Measurements from ENCODE around the gene SLC25A47.

SLC25A47 gene

DNA sequence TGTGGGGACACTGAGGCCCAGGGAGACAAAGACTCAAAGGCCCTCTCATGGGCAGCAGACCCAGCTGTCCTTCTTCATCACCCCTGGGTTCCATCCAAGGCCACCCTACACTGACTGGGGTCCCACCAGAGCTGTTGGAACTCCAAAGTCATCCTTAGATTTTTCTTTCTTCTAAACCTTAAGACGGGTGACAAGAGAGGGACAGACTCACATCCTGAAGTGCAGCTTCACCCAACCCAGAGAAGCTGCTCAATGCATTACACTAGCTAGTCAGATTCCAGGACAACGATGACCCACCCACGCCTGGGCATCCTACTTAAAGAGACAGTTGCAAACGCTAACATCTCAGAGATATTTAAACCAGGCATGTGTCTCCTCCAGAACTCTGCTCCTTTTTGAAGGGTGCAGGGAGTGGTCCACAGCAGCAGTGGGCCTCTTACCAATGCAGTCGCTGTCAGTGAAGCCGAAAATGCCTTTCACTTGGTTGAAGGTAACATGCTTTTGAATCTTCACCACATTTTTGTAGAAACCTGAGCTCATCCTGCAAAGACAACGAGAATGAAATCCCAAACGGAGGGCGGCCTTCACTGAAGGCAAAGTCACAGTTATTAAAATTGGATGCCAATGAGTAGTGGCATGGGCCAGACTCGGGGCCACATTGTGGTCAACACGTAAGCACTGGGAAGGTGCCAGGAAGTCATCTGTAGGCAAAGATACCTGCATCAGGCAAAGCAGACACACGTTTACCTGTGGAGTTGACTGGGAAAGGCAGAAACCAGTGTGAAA, 23.4 kb downstream of the SLC25A47 start:
- no peak for DNase-seq (ENCODE audit: low read depth, low spot score)

DNA sequence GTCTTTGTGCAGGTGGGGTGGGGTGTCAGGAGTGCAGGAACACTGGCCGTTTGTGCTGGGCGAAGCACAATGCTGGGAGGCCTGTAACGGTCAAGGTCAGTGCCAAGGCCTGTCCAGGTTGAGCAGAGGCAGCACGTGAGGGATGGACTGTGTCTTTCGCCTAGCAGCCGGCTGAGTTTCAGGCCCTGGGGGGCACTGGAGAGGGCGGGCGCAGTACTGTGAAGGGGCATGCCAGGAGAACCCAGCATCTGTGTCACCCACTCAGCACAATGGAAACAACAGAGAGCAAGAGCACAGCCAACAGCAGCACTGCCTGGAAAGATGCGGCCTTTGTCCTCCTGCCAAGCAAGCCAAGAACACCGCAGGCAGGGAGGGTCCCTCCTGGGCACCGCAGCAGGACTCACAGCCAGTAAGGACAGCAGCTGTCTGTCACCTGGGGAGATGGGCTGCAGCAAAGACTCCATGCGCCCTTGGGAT, 25.2 kb downstream of the SLC25A47 start:
- DNase-seq (ENCODE audit: low read depth, low spot score) = no peak

DNA sequence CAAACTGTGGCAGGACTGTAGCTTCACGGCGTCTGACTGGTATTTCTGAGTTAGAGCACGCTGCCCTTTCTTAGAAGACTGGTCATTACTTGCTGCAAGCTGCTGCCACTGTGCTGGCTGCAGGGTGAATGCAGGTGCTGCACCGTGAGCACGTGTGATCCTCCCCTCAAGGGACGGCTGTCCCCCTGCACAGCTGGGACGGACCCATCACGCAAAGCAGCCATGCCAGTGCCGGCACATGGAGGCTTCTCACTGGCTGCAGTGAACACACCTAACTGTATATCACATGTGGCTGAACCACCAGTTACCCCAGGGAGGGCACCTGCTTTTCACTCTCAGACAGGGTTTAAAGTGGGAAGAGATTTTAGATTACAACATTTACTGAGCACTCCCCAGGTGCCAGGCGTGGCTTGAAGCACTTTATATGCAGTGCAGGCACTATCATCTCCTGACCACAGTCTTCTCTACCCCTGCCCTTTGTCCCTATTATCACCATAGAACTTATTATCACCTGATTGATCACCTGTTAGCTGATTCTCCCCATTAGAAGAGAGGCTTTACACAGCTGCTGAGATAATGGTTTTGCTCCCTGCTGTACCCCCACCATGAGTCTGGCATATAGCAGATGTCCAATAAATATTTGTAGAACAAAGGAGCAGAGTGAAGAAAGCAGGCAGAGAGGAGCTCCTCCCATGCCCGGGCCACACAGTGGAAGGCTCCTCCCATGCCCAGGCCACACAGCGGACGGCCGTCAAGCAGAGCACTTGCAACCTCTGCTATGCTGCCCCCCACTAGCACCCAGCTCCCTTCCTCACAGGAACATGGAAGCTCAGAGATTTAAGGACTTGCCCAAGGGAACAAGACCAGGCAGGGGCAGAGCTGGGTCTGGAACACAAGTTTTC, 25.9 kb downstream of the SLC25A47 start:
- DNase-seq (ENCODE audit: low read depth, low spot score) = no peak

DNA sequence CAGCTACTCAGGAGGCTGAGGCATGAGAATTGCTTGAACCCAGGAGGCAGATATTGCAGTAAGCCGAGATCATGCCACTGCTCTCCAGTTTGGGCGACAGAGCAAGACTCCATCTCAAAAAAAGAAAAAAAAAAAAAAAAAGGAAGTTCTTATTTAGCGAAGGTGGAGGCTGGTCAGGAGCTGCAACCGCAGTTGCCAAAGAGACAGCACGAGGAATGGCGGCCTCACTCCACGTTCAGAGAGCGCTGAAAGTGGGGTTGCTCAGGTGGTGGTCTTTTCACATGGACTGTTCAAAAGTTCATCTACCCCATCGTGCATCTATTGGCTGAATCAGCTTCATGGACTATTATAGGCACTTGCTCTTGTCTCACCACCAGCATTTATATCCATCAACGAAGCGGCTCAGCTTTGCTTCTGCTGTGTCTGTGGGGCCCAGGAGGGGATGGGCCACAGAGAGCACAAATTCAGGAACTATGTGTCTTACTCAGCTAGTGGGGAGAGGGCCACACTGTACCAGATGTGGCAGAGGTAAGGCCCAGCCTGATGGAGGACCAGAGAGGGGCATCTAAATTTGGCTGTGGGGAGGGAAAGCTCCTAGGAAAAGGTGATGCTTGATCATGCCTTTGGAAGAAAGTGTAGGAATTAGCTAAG, 27.3 kb downstream of the SLC25A47 start:
- no peak for DNase-seq (ENCODE audit: low read depth, low spot score)

DNA sequence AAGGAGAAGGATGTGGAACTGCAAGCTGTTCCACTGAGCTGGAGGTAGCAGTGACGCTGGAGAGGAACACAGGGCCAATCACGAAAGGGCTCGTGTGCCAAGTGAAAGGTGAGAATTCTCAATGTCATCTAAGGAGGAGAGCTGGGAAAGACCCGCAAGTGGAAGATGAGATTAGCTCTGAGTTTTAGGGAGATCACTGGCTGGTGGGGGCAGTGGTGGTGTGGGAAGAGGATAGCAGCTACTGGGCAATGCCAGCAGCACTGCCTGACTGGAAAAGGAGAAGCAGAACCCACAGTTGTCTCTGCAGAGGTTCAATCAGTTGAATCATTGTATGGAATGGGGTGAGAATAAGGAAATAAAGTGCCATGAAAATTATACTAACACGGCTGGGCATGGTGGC, 27.8 kb downstream of the SLC25A47 start:
- DNase-seq (ENCODE audit: low read depth, low spot score) = no peak

DNA sequence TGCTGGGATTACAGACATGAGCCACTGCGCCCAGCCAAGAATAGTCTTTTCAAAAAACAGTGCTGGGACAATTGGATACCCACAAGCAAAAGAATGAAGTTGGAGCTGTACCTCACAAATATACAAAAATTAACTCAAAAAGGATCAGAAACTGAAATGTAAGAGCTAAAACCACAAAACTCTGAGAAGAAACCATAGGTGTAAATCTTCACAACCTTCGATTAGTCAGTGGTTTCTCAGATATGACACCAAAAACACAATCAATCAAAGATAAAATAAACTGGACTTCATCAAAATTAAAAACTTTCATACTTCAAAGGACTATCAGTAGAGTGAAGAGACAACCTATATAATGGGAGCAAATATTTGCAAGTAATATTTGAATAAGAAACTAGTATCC, 35.3 kb downstream of the SLC25A47 start:
- no peak for DNase-seq (ENCODE audit: low read depth, low spot score)

DNA sequence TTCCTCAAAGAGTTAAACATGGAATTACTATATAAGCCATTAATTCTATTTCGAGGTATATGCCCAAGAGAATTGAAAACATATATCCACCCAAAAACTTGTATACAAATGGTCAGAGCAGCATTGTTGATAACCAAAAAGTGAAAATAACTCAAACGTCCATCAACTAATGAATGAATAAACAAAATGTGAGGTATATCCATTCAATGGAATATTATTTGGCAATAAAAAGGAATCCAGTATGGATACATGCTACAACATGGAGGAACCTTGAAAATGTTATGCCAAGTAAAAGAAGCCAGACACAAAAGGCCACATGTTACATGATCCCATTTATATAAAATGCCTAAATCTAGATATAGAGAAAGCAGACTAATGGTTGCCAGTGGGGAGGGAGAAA, 36.0 kb downstream of the SLC25A47 start:
- DNase-seq (ENCODE audit: low read depth, low spot score) = no peak

DNA sequence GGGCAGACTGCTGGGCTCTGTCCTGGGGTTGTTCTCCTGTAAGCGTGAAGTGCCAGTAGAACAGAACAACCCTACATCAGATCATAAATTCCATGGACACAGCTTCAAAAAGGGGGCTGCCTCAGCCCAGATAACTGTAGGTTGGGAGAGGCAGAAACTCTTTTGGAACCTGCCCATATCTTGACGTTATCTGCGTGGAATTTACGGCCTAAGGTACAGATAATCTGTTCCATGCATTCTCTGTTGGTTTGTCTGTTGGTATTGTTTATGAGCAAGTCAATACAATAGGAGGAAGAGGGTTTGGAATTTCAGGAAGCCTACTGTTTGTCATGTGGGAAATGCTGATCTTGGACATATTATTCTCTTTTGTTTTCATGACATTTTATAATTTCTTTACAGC, 36.7 kb downstream of the SLC25A47 start:
- no peak for DNase-seq (ENCODE audit: low read depth, low spot score)

DNA sequence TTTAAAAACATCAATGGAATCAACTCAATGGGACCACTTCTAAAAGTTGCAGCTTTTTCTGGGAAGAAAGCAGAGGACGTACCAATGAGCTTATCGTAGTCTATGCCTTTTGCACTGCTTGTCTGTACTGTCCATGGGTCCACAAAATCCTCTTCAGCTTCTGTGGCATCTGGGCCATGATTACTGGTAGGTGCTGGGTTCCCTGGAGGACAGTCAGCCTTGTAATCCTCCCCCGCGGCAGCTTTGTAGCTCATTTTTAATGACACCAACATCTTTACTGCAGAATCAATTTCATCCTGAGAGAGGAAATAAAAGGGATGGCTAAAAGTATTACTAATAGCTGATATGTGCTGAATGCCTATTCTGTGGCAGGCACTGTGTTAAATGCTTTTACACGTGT, 38.5 kb downstream of the SLC25A47 start:
- no peak for DNase-seq (ENCODE audit: low read depth, low spot score)

DNA sequence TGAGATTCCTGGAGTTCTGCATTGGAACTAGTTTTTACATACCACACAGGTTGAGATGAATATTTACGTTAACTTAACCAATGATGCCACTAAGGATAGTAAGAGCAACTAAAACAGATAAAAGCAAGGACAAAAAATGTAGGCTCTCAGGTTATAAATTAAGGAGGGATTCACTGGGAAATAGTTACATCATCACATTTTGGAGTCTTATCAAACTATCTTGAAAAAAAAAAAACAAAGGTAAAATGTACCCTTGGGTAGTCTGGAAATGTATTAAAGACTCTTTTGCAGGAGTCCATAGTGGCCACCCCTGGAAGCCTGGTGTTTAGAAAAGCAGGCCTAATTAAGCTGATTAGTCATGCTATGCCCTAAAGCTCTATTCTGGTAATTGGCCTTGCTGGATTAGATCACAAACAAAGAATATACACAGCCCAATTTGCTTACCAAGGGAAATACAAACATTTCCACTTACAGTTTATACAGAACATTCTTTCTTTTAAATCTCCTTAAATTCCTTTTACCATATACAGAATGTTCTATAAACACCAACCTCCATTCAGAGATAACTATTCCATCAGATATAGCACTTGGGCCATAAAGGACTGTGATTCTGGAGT, 39.3 kb downstream of the SLC25A47 start:
- DNase-seq (ENCODE audit: low read depth, low spot score) = no peak

DNA sequence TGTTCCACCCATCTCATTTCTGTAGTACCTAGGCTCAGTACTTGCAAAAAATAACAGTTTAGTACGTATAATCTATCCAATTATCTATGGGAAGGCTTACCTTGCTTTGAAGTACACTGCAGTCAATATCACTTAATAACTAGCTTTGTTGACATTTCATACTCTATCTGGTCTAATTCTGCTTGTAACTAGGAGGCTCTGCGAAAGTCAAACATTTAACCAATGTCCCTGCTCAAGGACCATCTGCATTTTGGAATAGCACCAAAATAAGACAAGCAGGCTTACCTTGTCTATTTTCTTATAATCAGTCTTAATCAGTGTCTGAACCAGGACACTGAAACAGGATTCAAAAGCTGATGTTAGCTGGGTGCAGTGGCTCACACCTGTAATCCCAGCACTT, 39.9 kb downstream of the SLC25A47 start:
- no peak for DNase-seq (ENCODE audit: low read depth, low spot score)

DNA sequence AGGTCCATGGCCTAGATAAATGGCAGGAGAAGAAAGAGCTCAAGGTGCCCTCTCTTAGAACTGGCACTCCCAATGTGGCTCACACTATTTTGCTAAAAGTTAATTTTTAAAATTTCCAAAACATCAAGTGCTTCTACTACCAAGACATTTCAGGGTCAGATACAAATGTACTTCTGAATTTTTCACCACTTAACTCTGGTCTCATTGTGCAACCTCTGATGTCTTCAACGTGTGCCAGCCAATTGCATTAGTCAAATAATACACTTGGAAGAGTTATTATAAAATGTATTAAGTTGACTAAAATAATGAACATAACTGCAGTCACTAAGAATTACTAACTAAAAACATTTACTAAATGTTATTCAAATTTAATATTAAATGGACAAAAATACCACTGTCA, 41.3 kb downstream of the SLC25A47 start:
- no peak for DNase-seq (ENCODE audit: low read depth, low spot score)

DNA sequence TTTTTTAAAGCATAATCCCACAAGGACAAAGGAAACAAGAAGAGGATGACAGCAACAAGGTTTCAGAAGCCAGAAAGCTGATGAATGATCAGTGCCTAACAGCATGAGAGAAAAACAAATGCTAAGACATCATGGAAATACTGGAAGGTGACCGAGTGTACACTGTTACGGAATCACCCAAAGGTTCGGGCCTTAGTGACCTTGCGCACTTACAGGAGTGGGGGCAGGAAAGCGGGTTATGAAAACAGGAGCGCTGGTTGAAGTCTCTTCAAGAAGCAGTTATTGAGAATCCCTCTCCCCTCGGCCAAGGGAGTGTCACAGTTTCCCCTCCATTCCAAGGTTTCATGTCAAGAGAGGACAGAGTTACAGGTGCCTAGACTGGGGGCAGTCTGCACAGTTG, 42.6 kb downstream of the SLC25A47 start:
- no peak for DNase-seq (ENCODE audit: low read depth, low spot score)

DNA sequence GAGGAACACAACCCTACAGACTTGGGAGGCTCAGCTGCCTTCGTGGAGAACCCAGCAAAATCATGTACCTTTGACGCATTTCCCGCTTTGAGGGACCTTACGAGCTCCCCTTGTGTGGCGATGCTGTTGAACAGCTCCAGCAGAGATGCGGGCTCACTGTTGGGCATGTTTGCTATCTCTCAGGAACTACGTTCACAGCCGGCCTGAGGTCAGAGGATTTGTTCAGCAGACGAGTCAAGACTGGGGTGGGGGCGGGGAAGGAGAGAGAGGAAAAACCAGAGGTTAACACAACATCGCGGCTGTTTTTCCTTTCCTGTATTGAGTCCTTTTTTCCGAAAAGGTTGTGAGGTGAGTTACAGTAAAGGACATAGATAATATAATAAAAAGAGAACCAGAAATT, 45.9 kb downstream of the SLC25A47 start:
- no peak for DNase-seq (ENCODE audit: low read depth, low spot score)

DNA sequence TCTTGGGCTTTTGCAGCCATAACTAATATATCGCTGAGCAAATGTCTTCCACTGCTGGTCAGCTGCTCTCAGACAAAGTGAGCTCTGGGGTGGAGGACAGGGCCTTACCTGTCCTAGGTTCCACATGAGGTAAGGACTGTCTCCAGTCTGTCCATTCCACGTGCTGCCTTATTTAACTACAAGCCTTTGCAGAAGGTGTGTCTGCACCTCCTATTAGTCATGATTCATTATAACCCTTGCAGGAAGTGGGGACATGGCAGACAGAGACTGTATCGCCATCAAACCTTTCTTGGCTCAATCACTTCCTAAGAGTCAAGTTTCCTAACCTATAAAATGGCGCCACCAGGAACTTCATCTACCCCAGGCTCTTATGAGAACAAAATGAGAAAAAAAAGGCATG, 46.9 kb downstream of the SLC25A47 start:
- no peak for DNase-seq (ENCODE audit: low read depth, low spot score)

DNA sequence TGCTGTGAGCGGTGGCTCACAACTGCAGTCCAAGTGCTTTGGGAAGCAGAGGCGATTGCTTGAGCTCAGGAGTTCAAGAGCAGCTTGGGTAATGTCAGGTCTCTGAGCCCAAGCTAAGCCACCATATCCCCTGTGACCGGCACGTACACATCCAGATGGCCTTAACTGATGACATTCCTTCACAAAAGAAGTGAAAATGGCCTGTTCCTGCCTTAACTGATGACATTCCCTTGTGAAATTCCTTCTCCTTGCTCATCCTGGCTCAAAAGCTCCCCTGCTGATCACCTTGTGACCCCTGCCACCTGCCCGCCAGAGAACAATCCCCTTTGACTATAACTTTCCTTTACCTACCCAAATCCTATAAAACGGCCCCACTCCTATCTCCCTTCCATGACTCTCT, 48.6 kb downstream of the SLC25A47 start:
- no peak for DNase-seq (ENCODE audit: low read depth, low spot score)

DNA sequence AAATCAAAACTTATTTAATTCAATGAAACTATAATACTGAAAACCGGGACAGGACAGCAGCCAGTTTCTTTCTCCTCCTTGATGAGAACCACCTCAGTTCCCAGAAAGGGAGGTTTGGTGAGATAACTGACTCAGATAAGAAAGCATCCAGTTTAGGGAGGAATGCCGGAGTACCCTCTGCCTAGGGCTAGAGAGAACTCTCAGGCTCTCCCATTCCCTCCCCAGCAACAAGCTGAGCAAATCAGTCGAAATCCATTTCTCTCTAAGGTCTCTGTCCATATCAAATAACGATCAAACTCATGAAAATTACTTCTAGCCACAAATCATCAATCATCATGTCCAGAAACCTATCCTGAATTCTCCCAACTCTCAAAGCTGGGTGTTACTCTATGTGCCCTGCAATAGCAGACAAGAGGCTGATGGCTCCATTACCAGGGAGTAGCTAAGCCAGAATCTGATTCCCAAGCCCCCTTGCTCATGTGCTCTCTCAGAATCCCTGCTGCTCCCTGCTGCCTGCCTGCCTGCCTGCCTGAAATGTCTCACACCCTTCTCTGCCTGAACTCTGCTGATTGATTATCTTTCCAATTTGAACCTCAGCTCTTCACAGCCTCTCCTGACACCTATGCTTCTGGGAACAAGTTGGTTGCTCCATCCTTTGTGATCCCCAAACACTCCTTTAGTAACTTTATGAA, 49.4 kb downstream of the SLC25A47 start:
- no peak for DNase-seq (ENCODE audit: low read depth, low spot score)

DNA sequence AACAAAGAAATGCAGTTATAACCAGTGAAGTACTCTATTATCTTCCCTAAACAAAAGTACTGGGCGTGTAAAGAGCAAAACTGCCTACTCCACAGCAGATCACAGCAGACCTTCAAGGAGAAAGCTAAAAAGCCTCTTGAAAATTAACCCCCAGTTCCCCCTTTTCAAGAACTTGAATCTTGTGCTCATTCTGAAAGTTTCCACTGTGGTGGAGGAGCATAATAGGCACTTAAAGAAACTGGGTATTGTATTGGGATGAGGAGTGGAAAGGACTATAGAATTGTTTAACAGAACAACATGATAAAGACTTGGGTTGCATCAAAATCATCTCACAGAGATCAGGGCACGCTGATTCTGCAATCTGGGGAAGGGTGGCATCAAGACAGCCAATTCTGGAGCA, 51.1 kb downstream of the SLC25A47 start:
- no peak for DNase-seq (ENCODE audit: low read depth, low spot score)

DNA sequence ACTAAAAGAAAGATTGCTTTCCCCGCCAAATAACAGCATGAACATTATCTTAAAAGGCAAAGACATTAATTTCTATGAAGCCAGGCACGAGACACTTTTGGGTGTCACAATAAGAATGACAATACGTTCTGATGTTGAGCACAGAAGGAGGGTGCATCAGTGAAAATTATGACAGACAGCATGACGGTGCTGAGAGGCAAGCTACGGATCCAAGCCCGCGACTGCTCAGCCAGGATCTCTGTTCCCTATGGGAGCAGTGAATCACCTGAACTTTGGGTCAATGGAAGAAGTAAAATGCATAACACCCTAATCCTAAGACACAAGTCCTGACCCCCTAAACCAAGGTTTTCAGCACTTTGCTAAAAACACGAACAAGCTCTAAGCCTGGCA, 51.7 kb downstream of the SLC25A47 start:
- no peak for DNase-seq (ENCODE audit: low read depth, low spot score)

DNA sequence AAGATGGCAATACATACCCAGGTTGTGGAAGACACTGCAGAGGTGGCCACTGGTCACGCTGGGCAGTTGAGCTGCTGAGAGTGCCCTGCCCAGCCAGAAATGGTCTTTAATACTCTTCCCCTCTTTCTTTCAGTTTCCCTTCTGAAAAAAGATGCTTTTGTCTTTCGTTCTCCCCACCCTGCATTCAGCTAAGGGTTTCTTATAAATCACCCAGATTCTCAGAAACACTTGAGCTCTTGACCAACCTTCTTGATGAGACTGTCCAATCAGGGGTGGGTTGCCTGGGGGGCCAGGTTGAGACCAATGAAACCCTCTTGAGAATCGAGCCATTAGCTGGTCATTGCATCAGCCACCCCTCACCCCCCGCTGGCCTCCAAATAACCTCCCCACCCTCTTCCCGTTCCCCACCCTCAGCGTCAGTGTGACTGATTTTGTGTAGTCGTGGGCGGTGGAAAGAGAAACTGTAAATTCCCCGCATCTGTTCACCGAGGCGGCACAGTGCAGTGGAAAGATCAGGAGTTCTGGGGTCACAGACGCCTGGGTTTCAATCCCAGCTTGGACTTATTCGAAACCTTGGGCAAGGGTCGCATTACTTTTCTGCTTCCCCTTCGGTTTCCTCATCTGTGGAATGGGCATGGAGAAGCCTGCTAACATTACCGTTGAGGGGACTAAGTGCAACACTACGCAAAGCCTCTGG, 52.3 kb downstream of the SLC25A47 start:
- DNase-seq (ENCODE audit: low read depth, low spot score) = no peak
